HCT116 (cell line): ENCODE measurements around the gene CRTC1. TPM values are rescaled to one million over a fixed set of nuclear protein-coding genes. Genes with fewer than 3 reads are reported as not detected.

Source experiments
- ATAC-seq: fragments of 200-7000 bp; cut with Tn5 transposase; 2 replicates; pipeline ENCODE4 v1.9.1; 2020; ENCODE audit warnings: mild to moderate bottlenecking, moderate library complexity
- BruUV-seq: library from RNA; stranded (reverse); fragments of 400-500 nt; replicated peaks from 2 replicates; lab custom pipeline; 2021; lab: Mats Ljungman, UMichigan
- CTCF ChIA-PET: fragments of 300-600 bp; sonication (Branson Sonifier 250); formaldehyde crosslinking; loops from one replicate; lab custom pipeline; 2021; ENCODE audit warnings: antibody characterized with exemption; lab: Charles Lee
- POLR2A ChIA-PET: fragments of 300-600, 350-600 bp; sonication (Branson Sonifier 250); formaldehyde crosslinking; loops from one replicate; lab custom pipeline; 2021; ENCODE audit warnings: antibody characterized with exemption; lab: Charles Lee
- RAD21 ChIA-PET, 2 experiments: fragments of 300-600 bp; sonication (Branson Sonifier 250); formaldehyde crosslinking; loops; one replicate each; lab custom pipeline; 2023; ENCODE audit warnings: low total read pairs in 2 of 2; ENCODE audit not compliant: uncharacterized antibody in 2 of 2, unreplicated experiment in 2 of 2, low non-redundant PET in 1 of 2; lab: Charles Lee
- DNase-seq: peaks from one replicate; pipeline ENCODE4 v3.0.0-alpha.2; 2010; ENCODE audit warnings: low read depth, low spot score
- H2AFZ ChIP-seq: fragments of 200-600 bp; shearing (Covaris generic), sonication (generic); 2 replicates; pipeline ENCODE4 v1.6.1; 2017; ENCODE audit warnings: low read depth, mixed run types, mixed read lengths, antibody characterized with exemption, low read length; ENCODE audit not compliant: poor library complexity, severe bottlenecking
- H3K27ac ChIP-seq: 2 replicates; pipeline ENCODE4 v1.5.1; 2012; ENCODE audit warnings: low read depth, low read length
- H3K27me3 ChIP-seq: fragments of 200-600 bp; sonication (generic); 2 replicates; pipeline ENCODE4 v1.6.1; 2016; ENCODE audit warnings: mixed run types, low read length, mixed read lengths; ENCODE audit not compliant: insufficient read depth
- H3K36me3 ChIP-seq, 2 experiments: fragments of 200-500 bp in 1 of 2; fragments of 200-600 bp in 1 of 2; sonication (Bioruptor generic) in 1 of 2; sonication (generic) in 1 of 2; 2 replicates each; pipeline versions ENCODE4 v1.5.1 to v1.6.1; 2014 to 2016; ENCODE audit warnings: low read length in 2 of 2, inconsistent platforms in 1 of 2, mixed read lengths in 1 of 2, mixed run types in 1 of 2; ENCODE audit not compliant: insufficient read depth in 2 of 2, control insufficient read depth in 1 of 2
- H3K4me1 ChIP-seq, 2 experiments: fragments of 200-600 bp in 1 of 2; sonication (generic) in 1 of 2; 2 replicates each; pipeline versions ENCODE4 v1.5.1 to v1.6.1; 2012 to 2017; ENCODE audit warnings: low read length in 2 of 2, inconsistent platforms in 1 of 2, mild to moderate bottlenecking in 1 of 2, mixed read lengths in 1 of 2, mixed run types in 1 of 2, moderate library complexity in 1 of 2; ENCODE audit not compliant: insufficient read depth in 2 of 2, control insufficient read depth in 1 of 2
- H3K4me2 ChIP-seq: fragments of 200-600 bp; sonication (generic); 2 replicates; pipeline ENCODE4 v1.6.1; 2017; ENCODE audit warnings: mixed run types, low read length, mixed read lengths
- H3K4me3 ChIP-seq, 2 experiments: fragments of 200-600 bp in 1 of 2; sonication (generic) in 1 of 2; replicated peaks in 1 of 2; 2 replicates each; pipeline ENCODE4 v1.5.1; 2011 to 2016; ENCODE audit warnings: low read length in 2 of 2, control low read depth in 1 of 2, low read depth in 1 of 2, mild to moderate bottlenecking in 1 of 2, mixed read lengths in 1 of 2, mixed run types in 1 of 2
- H3K79me2 ChIP-seq: fragments of 200-600 bp; sonication (generic); 2 replicates; pipeline ENCODE4 v1.6.1; 2017; ENCODE audit warnings: mild to moderate bottlenecking, mixed run types, low read length, moderate library complexity, mixed read lengths; ENCODE audit not compliant: insufficient read depth
- H3K9ac ChIP-seq: fragments of 200-600 bp; sonication (generic); 2 replicates; pipeline ENCODE4 v1.6.1; 2016; ENCODE audit warnings: low read length, mixed read lengths
- H3K9me2 ChIP-seq: fragments of 200-600 bp; sonication (generic), shearing (Covaris generic); 2 replicates; pipeline ENCODE4 v1.6.1; 2017; ENCODE audit warnings: mixed run types, mild to moderate bottlenecking, moderate library complexity; ENCODE audit not compliant: insufficient read depth
- H3K9me3 ChIP-seq, 2 experiments: fragments of 200-500 bp in 1 of 2; fragments of 200-600 bp in 1 of 2; sonication (Bioruptor generic) in 1 of 2; sonication (generic) in 1 of 2; 2 replicates each; pipeline ENCODE4 v1.6.1; 2014 to 2017; ENCODE audit warnings: low read length in 2 of 2, mixed read lengths in 2 of 2, inconsistent platforms in 1 of 2, low read depth in 1 of 2, mild to moderate bottlenecking in 1 of 2, mixed run types in 1 of 2, moderate library complexity in 1 of 2; ENCODE audit not compliant: control insufficient read depth in 1 of 2, insufficient read depth in 1 of 2
- H4K20me1 ChIP-seq: fragments of 200-600 bp; sonication (generic), shearing (Covaris generic); 2 replicates; pipeline ENCODE4 v1.6.1; 2017; ENCODE audit warnings: mixed run types, mild to moderate bottlenecking, moderate library complexity; ENCODE audit not compliant: insufficient read depth
- CBX3 ChIP-seq: IDR thresholded peaks from 2 replicates; pipeline ENCODE4 v1.6.1; 2012; ENCODE audit warnings: low read depth
- EGR1 ChIP-seq: IDR thresholded peaks from 2 replicates; pipeline ENCODE4 v1.6.1; 2012; ENCODE audit warnings: low read depth
- ELF1 ChIP-seq: IDR thresholded peaks from 2 replicates; pipeline ENCODE4 v1.6.1; 2012; ENCODE audit warnings: low read depth, borderline replicate concordance
- JUND ChIP-seq: IDR thresholded peaks from 2 replicates; pipeline ENCODE4 v1.6.1; 2012
- POLR2A ChIP-seq: IDR thresholded peaks from 2 replicates; pipeline ENCODE4 v1.7.0; 2011; ENCODE audit warnings: borderline replicate concordance; ENCODE audit not compliant: insufficient read depth, insufficient read length; ENCODE audit errors: extremely low read depth
- POLR2AphosphoS5 ChIP-seq: IDR thresholded peaks from 2 replicates; pipeline ENCODE4 v1.6.1; 2011; ENCODE audit warnings: mild to moderate bottlenecking, low read depth, low read length, moderate library complexity
- SP1 ChIP-seq: IDR thresholded peaks from 2 replicates; pipeline ENCODE4 v1.6.1; 2012; ENCODE audit warnings: low read depth
- SRF ChIP-seq: IDR thresholded peaks from 2 replicates; pipeline ENCODE4 v1.6.1; 2012; ENCODE audit warnings: low read depth
- YY1 ChIP-seq: IDR thresholded peaks from 2 replicates; pipeline ENCODE4 v1.6.1; 2011; ENCODE audit warnings: low read length, low read depth, moderate library complexity, mild to moderate bottlenecking; ENCODE audit not compliant: insufficient replicate concordance; ENCODE audit errors: extremely low read depth
- ZFX ChIP-seq: fragments of 450-650 bp; IDR thresholded peaks from 2 replicates; pipeline ENCODE4 v1.6.1; 2017
- ZNF274 ChIP-seq: fragments of 200-500 bp; sonication (Bioruptor generic); IDR thresholded peaks from 2 replicates; pipeline ENCODE4 v1.6.1; 2014; ENCODE audit warnings: mild to moderate bottlenecking, low read depth, low read length, inconsistent platforms
- intact Hi-C: fragments of 100-400 bp; cut with micrococcal nuclease; formaldehyde crosslinking; loops from 2 replicates; pipeline ENCODE4 v1.10.0; 2022
- total RNA-seq: library from RNA; stranded (reverse); gene quantifications from one replicate; pipeline ENCODE4 v1.2.1, GENCODE V29; 2021; ENCODE audit not compliant: unreplicated experiment
- TF ChIP-seq, protein P1 (sequence below): IDR thresholded peaks from 2 replicates; pipeline ENCODE4 v1.6.1; 2012
- TF ChIP-seq, protein P2 (sequence below): IDR thresholded peaks from 2 replicates; pipeline ENCODE4 v1.6.1; 2011; ENCODE audit warnings: mild to moderate bottlenecking, low read length, moderate library complexity; ENCODE audit not compliant: insufficient replicate concordance; ENCODE audit errors: extremely low read depth
- TF ChIP-seq, protein P3 (sequence below), 3 experiments: fragments of 200-600 bp in 1 of 3; sonication (generic) in 1 of 3; IDR thresholded peaks in 2 of 3; conservative IDR thresholded peaks in 1 of 3; 2 replicates each; pipeline ENCODE4 v1.5.1; 2012 to 2017; ENCODE audit warnings: low read depth in 2 of 3, low read length in 2 of 3, antibody characterized with exemption in 1 of 3, borderline replicate concordance in 1 of 3, control low read depth in 1 of 3, mild to moderate bottlenecking in 1 of 3, mixed read lengths in 1 of 3, mixed run types in 1 of 3, moderate library complexity in 1 of 3; ENCODE audit not compliant: insufficient read depth in 1 of 3
- TF ChIP-seq, protein P4 (sequence below): IDR thresholded peaks from 2 replicates; pipeline ENCODE4 v1.6.1; 2012; ENCODE audit warnings: low read depth

The CRTC1 gene
- total RNA-seq, 1 experiment from 2014 or later, result 14.9 TPM

DNA sequence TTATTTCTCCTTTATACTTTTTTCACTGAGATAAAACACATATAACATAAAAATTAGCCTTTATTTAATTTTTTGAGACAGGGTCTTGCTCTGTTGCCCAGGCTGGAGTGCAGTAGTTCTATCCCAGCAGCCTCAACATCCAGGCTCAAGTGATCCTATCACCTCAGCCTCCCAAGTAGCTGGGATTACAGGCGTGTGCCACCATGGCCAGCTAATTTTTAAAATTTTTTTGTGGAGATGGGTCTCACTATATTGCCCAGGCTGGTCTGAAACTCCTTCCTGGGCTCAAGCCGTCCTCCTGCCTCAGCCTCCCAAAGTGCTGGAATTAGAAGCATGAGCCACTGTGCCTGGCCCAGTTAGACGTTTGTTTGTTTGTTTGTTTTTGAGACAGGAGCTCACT is 28.4 kb downstream of the CRTC1 start:
- POLR2A ChIA-PET, result no interaction called here
- RAD21 ChIA-PET, result no interaction called here
- no peak for ATAC-seq
- no peaks in the 10 kb centered on the region for H3K36me3 ChIP-seq
- H3K27me3 ChIP-seq, result no peaks in the 10 kb centered on the region
- H3K4me2 ChIP-seq, result no peak overlapping the region
- H4K20me1 ChIP-seq, result no peaks in the 10 kb centered on the region
- H3K9me3 ChIP-seq, result no peaks in the 10 kb centered on the region
- no peak overlapping the region for H2AFZ ChIP-seq
- H3K9ac ChIP-seq, result no peak overlapping the region
- CTCF ChIA-PET, result no interaction called here
- no TSS peak for BruUV-seq
- intact Hi-C loops, result no loop called here
- TF ChIP-seq CBX3 (no peak), POLR2A (no peak), ZFX (no peak), ZNF274 (no peak), EGR1 (no peak), ELF1 (no peak), SP1 (no peak), SRF (no peak), POLR2AphosphoS5 (no peak), JUND (no peak), YY1 (no peak)
- TF ChIP-seq, protein P1, sequence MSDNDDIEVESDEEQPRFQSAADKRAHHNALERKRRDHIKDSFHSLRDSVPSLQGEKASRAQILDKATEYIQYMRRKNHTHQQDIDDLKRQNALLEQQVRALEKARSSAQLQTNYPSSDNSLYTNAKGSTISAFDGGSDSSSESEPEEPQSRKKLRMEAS, result no peak
- TF ChIP-seq, protein P2, sequence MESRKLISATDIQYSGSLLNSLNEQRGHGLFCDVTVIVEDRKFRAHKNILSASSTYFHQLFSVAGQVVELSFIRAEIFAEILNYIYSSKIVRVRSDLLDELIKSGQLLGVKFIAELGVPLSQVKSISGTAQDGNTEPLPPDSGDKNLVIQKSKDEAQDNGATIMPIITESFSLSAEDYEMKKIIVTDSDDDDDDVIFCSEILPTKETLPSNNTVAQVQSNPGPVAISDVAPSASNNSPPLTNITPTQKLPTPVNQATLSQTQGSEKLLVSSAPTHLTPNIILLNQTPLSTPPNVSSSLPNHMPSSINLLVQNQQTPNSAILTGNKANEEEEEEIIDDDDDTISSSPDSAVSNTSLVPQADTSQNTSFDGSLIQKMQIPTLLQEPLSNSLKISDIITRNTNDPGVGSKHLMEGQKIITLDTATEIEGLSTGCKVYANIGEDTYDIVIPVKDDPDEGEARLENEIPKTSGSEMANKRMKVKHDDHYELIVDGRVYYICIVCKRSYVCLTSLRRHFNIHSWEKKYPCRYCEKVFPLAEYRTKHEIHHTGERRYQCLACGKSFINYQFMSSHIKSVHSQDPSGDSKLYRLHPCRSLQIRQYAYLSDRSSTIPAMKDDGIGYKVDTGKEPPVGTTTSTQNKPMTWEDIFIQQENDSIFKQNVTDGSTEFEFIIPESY, result no peak
- TF ChIP-seq, protein P3, sequence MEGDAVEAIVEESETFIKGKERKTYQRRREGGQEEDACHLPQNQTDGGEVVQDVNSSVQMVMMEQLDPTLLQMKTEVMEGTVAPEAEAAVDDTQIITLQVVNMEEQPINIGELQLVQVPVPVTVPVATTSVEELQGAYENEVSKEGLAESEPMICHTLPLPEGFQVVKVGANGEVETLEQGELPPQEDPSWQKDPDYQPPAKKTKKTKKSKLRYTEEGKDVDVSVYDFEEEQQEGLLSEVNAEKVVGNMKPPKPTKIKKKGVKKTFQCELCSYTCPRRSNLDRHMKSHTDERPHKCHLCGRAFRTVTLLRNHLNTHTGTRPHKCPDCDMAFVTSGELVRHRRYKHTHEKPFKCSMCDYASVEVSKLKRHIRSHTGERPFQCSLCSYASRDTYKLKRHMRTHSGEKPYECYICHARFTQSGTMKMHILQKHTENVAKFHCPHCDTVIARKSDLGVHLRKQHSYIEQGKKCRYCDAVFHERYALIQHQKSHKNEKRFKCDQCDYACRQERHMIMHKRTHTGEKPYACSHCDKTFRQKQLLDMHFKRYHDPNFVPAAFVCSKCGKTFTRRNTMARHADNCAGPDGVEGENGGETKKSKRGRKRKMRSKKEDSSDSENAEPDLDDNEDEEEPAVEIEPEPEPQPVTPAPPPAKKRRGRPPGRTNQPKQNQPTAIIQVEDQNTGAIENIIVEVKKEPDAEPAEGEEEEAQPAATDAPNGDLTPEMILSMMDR (IDR thresholded peaks at IDR 0.05 in 2 of 3, conservative IDR thresholded peaks at IDR 0.05 in 1 of 3; ENCODE audit: borderline replicate concordance in 1 of 3, insufficient read depth in 1 of 3, low read depth in 2 of 3, low read length in 2 of 3), result no peak
- TF ChIP-seq, protein P4, sequence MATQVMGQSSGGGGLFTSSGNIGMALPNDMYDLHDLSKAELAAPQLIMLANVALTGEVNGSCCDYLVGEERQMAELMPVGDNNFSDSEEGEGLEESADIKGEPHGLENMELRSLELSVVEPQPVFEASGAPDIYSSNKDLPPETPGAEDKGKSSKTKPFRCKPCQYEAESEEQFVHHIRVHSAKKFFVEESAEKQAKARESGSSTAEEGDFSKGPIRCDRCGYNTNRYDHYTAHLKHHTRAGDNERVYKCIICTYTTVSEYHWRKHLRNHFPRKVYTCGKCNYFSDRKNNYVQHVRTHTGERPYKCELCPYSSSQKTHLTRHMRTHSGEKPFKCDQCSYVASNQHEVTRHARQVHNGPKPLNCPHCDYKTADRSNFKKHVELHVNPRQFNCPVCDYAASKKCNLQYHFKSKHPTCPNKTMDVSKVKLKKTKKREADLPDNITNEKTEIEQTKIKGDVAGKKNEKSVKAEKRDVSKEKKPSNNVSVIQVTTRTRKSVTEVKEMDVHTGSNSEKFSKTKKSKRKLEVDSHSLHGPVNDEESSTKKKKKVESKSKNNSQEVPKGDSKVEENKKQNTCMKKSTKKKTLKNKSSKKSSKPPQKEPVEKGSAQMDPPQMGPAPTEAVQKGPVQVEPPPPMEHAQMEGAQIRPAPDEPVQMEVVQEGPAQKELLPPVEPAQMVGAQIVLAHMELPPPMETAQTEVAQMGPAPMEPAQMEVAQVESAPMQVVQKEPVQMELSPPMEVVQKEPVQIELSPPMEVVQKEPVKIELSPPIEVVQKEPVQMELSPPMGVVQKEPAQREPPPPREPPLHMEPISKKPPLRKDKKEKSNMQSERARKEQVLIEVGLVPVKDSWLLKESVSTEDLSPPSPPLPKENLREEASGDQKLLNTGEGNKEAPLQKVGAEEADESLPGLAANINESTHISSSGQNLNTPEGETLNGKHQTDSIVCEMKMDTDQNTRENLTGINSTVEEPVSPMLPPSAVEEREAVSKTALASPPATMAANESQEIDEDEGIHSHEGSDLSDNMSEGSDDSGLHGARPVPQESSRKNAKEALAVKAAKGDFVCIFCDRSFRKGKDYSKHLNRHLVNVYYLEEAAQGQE, result no peak
- TF ChIP-seq, all 23 proteins: peak for 0
- Histone ChIP-seq H3K4me1 (no peaks in the 10 kb centered on the region), H3K79me2 (peaks cover 10% of the 10 kb centered on the region; the same call in 1 of the 2 replicates), H3K9me2 (no peaks in the 10 kb centered on the region), H3K4me3 (no peak overlapping the region), H3K27ac (no peak overlapping the region)
- no peak for DNase-seq
